ENCODE data around the gene FREM2. TPM values are rescaled to one million over a fixed set of nuclear protein-coding genes. Genes with fewer than 3 reads are reported as not detected.

Gene FREM2
- total RNA-seq, 1 donor from 2014 or later = 0.22 TPM

- intact Hi-C loops (cut with DNase I) = no loop called here
- DNase-seq (ENCODE audit: low spot score) = no peak
These were observed 110.0 kb downstream of the FREM2 start for GRCh38 chr13:38796890-38797289.

- intact Hi-C loops (cut with DNase I) = no loop called here
These were observed 116.7 kb downstream of the FREM2 start for GRCh38 chr13:38803531-38803930.

GRCh38 chr13:38804061-38804460, 117.2 kb downstream of the FREM2 start:
- DNase-seq (ENCODE audit: low spot score) = no peak
- intact Hi-C loops (cut with DNase I) = no loop called here

More at GRCh38 chr13:38803531-38803930, 116.7 kb downstream of the FREM2 start:
- DNase-seq (ENCODE audit: low spot score) = no peak

- intact Hi-C loops (cut with DNase I) = no loop called here
- DNase-seq (ENCODE audit: low spot score) = no peak
These were observed 117.7 kb downstream of the FREM2 start for GRCh38 chr13:38804536-38804935.

- DNase-seq (ENCODE audit: low spot score) = no peak
- intact Hi-C loops (cut with DNase I) = no loop called here
These were observed 127.5 kb downstream of the FREM2 start for GRCh38 chr13:38814331-38814730.

GRCh38 chr13:38819053-38819452, 132.2 kb downstream of the FREM2 start:
- intact Hi-C loops (cut with DNase I) = no loop called here
- no peak for DNase-seq (ENCODE audit: low spot score)

GRCh38 chr13:38819596-38819995, 132.7 kb downstream of the FREM2 start:
- intact Hi-C loops (cut with DNase I) = no loop called here
- no peak for DNase-seq (ENCODE audit: low spot score)

- intact Hi-C loops (cut with DNase I) = no loop called here
These were observed 135.1 kb downstream of the FREM2 start for GRCh38 chr13:38821770-38822551.

GRCh38 chr13:38824342-38824741, 137.5 kb downstream of the FREM2 start:
- no peak for DNase-seq (ENCODE audit: low spot score)
- intact Hi-C loops (cut with DNase I) = no loop called here

More at GRCh38 chr13:38821770-38822551, 135.1 kb downstream of the FREM2 start:
- no peak for DNase-seq (ENCODE audit: low spot score)

GRCh38 chr13:38826182-38826813, 139.4 kb downstream of the FREM2 start:
- DNase-seq (ENCODE audit: low spot score) = no peak
- intact Hi-C loops (cut with DNase I) = no loop called here

GRCh38 chr13:38830442-38831045, 143.7 kb downstream of the FREM2 start:
- DNase-seq (ENCODE audit: low spot score) = no peak
- intact Hi-C loops (cut with DNase I) = no loop called here

- intact Hi-C loops (cut with DNase I) = no loop called here
- no peak for DNase-seq (ENCODE audit: low spot score)
These were observed 157.7 kb downstream of the FREM2 start for GRCh38 chr13:38844581-38844980.

- no peak for DNase-seq (ENCODE audit: low spot score)
These were observed 161.5 kb downstream of the FREM2 start for GRCh38 chr13:38848360-38848759.

GRCh38 chr13:38849315-38849714, 162.4 kb downstream of the FREM2 start:
- DNase-seq (ENCODE audit: low spot score) = no peak
- intact Hi-C loops (cut with DNase I) = no loop called here

More at GRCh38 chr13:38848360-38848759, 161.5 kb downstream of the FREM2 start:
- intact Hi-C loops (cut with DNase I) = no loop called here

GRCh38 chr13:38850868-38851626, 164.2 kb downstream of the FREM2 start:
- intact Hi-C loops (cut with DNase I) = no loop called here
- no peak for DNase-seq (ENCODE audit: low spot score)

- DNase-seq (ENCODE audit: low spot score) = no peak
- intact Hi-C loops (cut with DNase I) = no loop called here
These were observed 167.3 kb downstream of the FREM2 start for GRCh38 chr13:38854226-38854625.

- intact Hi-C loops (cut with DNase I) = no loop called here
- DNase-seq (ENCODE audit: low spot score) = no peak
These were observed 169.2 kb downstream of the FREM2 start for GRCh38 chr13:38856065-38856464.

- intact Hi-C loops (cut with DNase I) = no loop called here
- DNase-seq (ENCODE audit: low spot score) = no peak
These were observed 175.6 kb downstream of the FREM2 start for GRCh38 chr13:38862443-38862842.

- DNase-seq (ENCODE audit: low spot score) = no peak
- intact Hi-C loops (cut with DNase I) = no loop called here
These were observed 176.7 kb downstream of the FREM2 start for GRCh38 chr13:38863536-38863935.

GRCh38 chr13:38866649-38867048, 179.8 kb downstream of the FREM2 start:
- intact Hi-C loops (cut with DNase I) = no loop called here
- no peak for DNase-seq (ENCODE audit: low spot score)

Data from cardiac septum (tissue), 1 donor.